Subcutaneous abdominal adipose tissue (tissue), 5 donors: ENCODE results near the gene AP2S1.
"Not testable (repeated sequence)": the region's sequence is repeated elsewhere in the genome, so short reads cannot be mapped to it uniquely, and the experiment has no call there.

Source experiments
- H3K27ac ChIP-seq: one replicate; pipeline ENCODE4 v1.7.0; 2013; ENCODE audit warnings: low read depth, mild to moderate bottlenecking, inconsistent platforms, low read length, moderate library complexity
- H3K27me3 ChIP-seq, 5 donors: one replicate each; pipeline ENCODE4 v1.7.0; 2013; ENCODE audit warnings: low read length in 5 of 5, inconsistent platforms in 1 of 5; ENCODE audit not compliant: control insufficient read depth in 5 of 5, insufficient read depth in 4 of 5
- H3K36me3 ChIP-seq, 5 donors: one replicate each; pipeline ENCODE4 v1.7.0; 2013; ENCODE audit warnings: low read length in 5 of 5; ENCODE audit not compliant: control insufficient read depth in 5 of 5, insufficient read depth in 5 of 5
- H3K4me1 ChIP-seq, 5 donors: one replicate each; pipeline ENCODE4 v1.7.0; 2013; ENCODE audit warnings: low read length in 5 of 5, mild to moderate bottlenecking in 3 of 5, moderate library complexity in 1 of 5; ENCODE audit not compliant: control insufficient read depth in 5 of 5, insufficient read depth in 5 of 5
- H3K4me3 ChIP-seq, 5 donors: one replicate each; pipeline ENCODE4 v1.7.0; 2013; ENCODE audit warnings: low read length in 5 of 5, low read depth in 1 of 5
- H3K9ac ChIP-seq, 5 donors: one replicate each; pipeline ENCODE4 v1.7.0; 2013; ENCODE audit warnings: low read length in 5 of 5, mild to moderate bottlenecking in 4 of 5, moderate library complexity in 3 of 5
- H3K9me3 ChIP-seq, 5 donors: one replicate each; pipeline ENCODE4 v1.7.0; 2013; ENCODE audit warnings: low read length in 5 of 5; ENCODE audit not compliant: control insufficient read depth in 5 of 5
- donor health status: healthy.
- donor health status: healthy.
- donor health status: healthy.
- donor health status: healthy.
- donor health status: healthy.

AP2S1 gene

GRCh38 chr19:46809534-46810272 lies 40.9 kb downstream of the AP2S1 start:
- H3K27ac ChIP-seq = no peak overlapping the region
- H3K36me3 ChIP-seq = no peaks in the 10 kb centered on the region
- no peak overlapping the region for H3K4me3 ChIP-seq
- no peaks in the 10 kb centered on the region for H3K27me3 ChIP-seq
- H3K9me3 ChIP-seq = no peaks in the 10 kb centered on the region
- H3K4me1 ChIP-seq = peaks cover 4 to 40% (median 25%) of the 10 kb centered on the region in 5 donors
- H3K9ac ChIP-seq = no peak overlapping the region

GRCh38 chr19:46806656-46807055 lies 44.0 kb downstream of the AP2S1 start:
- H3K9me3 ChIP-seq = no peaks in the 10 kb centered on the region
- no peaks in the 10 kb centered on the region for H3K36me3 ChIP-seq
- H3K4me3 ChIP-seq = peak overlapping the region in 1 of 5 donors; percentile 28
- peak overlapping the region in 2 of 5 donors; percentile 15 to 66 for H3K9ac ChIP-seq
- H3K27ac ChIP-seq = peak overlapping the region; percentile 26
- peaks cover 4 to 26% (median 11%) of the 10 kb centered on the region in 5 donors for H3K4me1 ChIP-seq
- no peaks in the 10 kb centered on the region for H3K27me3 ChIP-seq

- not testable (repeated sequence) for H3K27me3 ChIP-seq
- peaks cover 4 to 26% (median 11%) of the 10 kb centered on the region in 5 donors for H3K4me1 ChIP-seq
Measured at GRCh38 chr19:46804432-46804831, 46.2 kb downstream of the AP2S1 start.

GRCh38 chr19:46803555-46803954 lies 47.1 kb downstream of the AP2S1 start:
- Histone ChIP-seq H3K36me3 (no peaks in the 10 kb centered on the region), H3K27me3 (no peaks in the 10 kb centered on the region), H3K9ac (no peak overlapping the region), H3K27ac (no peak overlapping the region), H3K4me1 (peaks cover 4 to 23% (median 11%) of the 10 kb centered on the region in 5 donors), H3K9me3 (no peaks in the 10 kb centered on the region), H3K4me3 (no peak overlapping the region)

More at GRCh38 chr19:46804432-46804831, 46.2 kb downstream of the AP2S1 start:
- not testable (repeated sequence) for H3K9me3 ChIP-seq, H3K4me3 ChIP-seq, H3K36me3 ChIP-seq, H3K27ac ChIP-seq, H3K9ac ChIP-seq

- H3K9ac ChIP-seq = peak overlapping the region in 1 of 5 donors; percentile 13
- no peak overlapping the region for H3K4me3 ChIP-seq
- no peaks in the 10 kb centered on the region for H3K9me3 ChIP-seq
- no peaks in the 10 kb centered on the region for H3K36me3 ChIP-seq
- no peak overlapping the region for H3K27ac ChIP-seq
- H3K4me1 ChIP-seq = peaks cover 4 to 15% (median 8%) of the 10 kb centered on the region in 5 donors
- H3K27me3 ChIP-seq = no peaks in the 10 kb centered on the region
Measured at GRCh38 chr19:46802152-46802551, 48.5 kb downstream of the AP2S1 start.

GRCh38 chr19:46798713-46799112 lies 51.9 kb downstream of the AP2S1 start:
- H3K4me3 ChIP-seq = no peak overlapping the region
- no peaks in the 10 kb centered on the region for H3K9me3 ChIP-seq
- no peaks in the 10 kb centered on the region for H3K27me3 ChIP-seq
- peaks cover 0 to 15% (median 11%) of the 10 kb centered on the region in 5 donors for H3K4me1 ChIP-seq
- no peak overlapping the region for H3K9ac ChIP-seq
- no peak overlapping the region for H3K27ac ChIP-seq
- no peaks in the 10 kb centered on the region for H3K36me3 ChIP-seq

GRCh38 chr19:46797881-46798280 lies 52.8 kb downstream of the AP2S1 start:
- Histone ChIP-seq H3K27me3 (no peaks in the 10 kb centered on the region), H3K9ac (no peak overlapping the region), H3K36me3 (no peaks in the 10 kb centered on the region), H3K4me3 (no peak overlapping the region), H3K4me1 (peaks cover 0 to 15% (median 11%) of the 10 kb centered on the region in 5 donors), H3K27ac (no peak overlapping the region), H3K9me3 (no peaks in the 10 kb centered on the region)

GRCh38 chr19:46791944-46792343 lies 58.7 kb downstream of the AP2S1 start:
- H3K9me3 ChIP-seq = no peaks in the 10 kb centered on the region
- peaks cover 0 to 35% (median 11%) of the 10 kb centered on the region in 5 donors for H3K4me1 ChIP-seq
- no peaks in the 10 kb centered on the region for H3K36me3 ChIP-seq
- no peak overlapping the region for H3K4me3 ChIP-seq
- H3K27me3 ChIP-seq = no peaks in the 10 kb centered on the region
- H3K27ac ChIP-seq = no peak overlapping the region
- no peak overlapping the region for H3K9ac ChIP-seq

- Histone ChIP-seq H3K4me1 (peaks cover 9 to 47% (median 33%) of the 10 kb centered on the region in 5 donors), H3K4me3 (no peak overlapping the region), H3K27ac (no peak overlapping the region), H3K27me3 (no peaks in the 10 kb centered on the region), H3K9ac (no peak overlapping the region), H3K36me3 (peaks cover 0 to 2% (median 0%) of the 10 kb centered on the region in 5 donors), H3K9me3 (no peaks in the 10 kb centered on the region)
Measured at GRCh38 chr19:46789371-46789770, 61.3 kb downstream of the AP2S1 start.

- Histone ChIP-seq H3K27me3 (no peaks in the 10 kb centered on the region), H3K4me3 (peak overlapping the region in 1 of 5 donors; percentile 6), H3K36me3 (peaks cover 0 to 4% (median 1%) of the 10 kb centered on the region in 5 donors), H3K9ac (no peak overlapping the region), H3K9me3 (no peaks in the 10 kb centered on the region), H3K4me1 (peaks cover 9 to 51% (median 37%) of the 10 kb centered on the region in 5 donors), H3K27ac (no peak overlapping the region)
Measured at GRCh38 chr19:46788968-46789338, 61.7 kb downstream of the AP2S1 start.
